Right atrium auricular region (tissue), 2 donors: ENCODE results near the gene SUCLG1. TPM values are rescaled to one million over a fixed set of nuclear protein-coding genes. Genes with fewer than 3 reads are reported as not detected.

ENCODE experiments used
- DNase-seq: peaks from one replicate; pipeline ENCODE4 v3.0.0-alpha.2; 2019; ENCODE audit warnings: low spot score
- H3K27ac ChIP-seq, 2 donors: fragments of 200-600 bp; sonication (generic); 1 replicate in 1 of 2; 2 replicates in 1 of 2; pipeline ENCODE4 v1.5.1; 2016 to 2019
- H3K27me3 ChIP-seq, 2 donors: fragments of 200-600 bp; sonication (generic); one replicate each; pipeline versions ENCODE4 v1.5.1 to v1.6.0; 2017 to 2019
- H3K36me3 ChIP-seq: fragments of 200-600 bp; sonication (generic); one replicate; pipeline ENCODE4 v1.5.1; 2016
- H3K4me1 ChIP-seq, 2 donors: fragments of 200-600 bp; sonication (generic); one replicate each; pipeline versions ENCODE4 v1.5.1 to v1.6.0; 2017 to 2019
- H3K4me3 ChIP-seq, 2 donors: fragments of 200-600 bp; sonication (generic); 1 replicate in 1 of 2; 2 replicates in 1 of 2; pipeline ENCODE4 v1.5.1; 2017 to 2019; ENCODE audit warnings: mild to moderate bottlenecking in 1 of 2, moderate library complexity in 1 of 2
- H3K9me3 ChIP-seq, 2 donors: fragments of 200-600 bp; sonication (generic); one replicate each; pipeline ENCODE4 v1.5.1; 2019
- total RNA-seq, 2 donors: library from RNA; depleted of rRNA; stranded (reverse); fragments of >200 nt; gene quantifications; one replicate each; pipeline ENCODE4 v1.1.0, GENCODE V29; 2016
- TF ChIP-seq, protein P1 (sequence below), 2 donors: fragments of 200-600 bp; sonication (generic); IDR thresholded peaks; one replicate each; pipeline ENCODE4 v1.5.1; 2019; ENCODE audit warnings: antibody characterized with exemption in 2 of 2

SUCLG1 gene
- total RNA-seq, 2 donors from 2014 or later, result 139 to 197 TPM

DNA sequence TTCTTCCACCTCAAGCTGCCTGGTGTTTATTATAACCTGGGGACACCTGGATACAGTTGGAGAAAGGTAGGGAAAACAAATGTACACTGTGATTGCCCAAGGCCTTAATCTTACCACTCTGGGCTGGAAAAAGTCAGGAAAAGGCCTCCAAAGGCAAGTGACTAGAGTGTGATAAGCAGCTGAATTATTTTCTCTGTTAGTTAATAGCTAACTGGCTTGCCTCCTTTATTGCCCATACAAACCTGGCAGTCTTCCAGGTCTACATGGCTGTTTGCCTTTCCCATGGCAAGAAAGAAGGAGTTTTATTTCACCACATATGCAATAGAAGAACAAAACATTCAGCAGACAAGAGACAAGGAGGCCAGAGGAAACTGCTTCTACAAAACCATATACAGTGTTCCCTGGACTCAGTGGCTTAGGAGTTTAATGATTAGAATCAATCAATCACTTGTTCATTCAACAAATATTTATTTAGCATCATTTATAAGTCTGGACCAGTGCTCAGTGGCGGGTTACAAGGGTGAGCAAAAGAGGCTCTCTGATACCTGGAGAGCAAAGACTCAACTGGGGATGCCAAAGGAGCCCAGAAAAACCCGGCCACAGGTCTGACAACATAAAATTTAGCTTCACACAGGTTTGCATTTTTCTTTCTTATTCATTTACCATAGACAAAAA lies 27.5 kb upstream of the SUCLG1 start:
- H3K27me3 ChIP-seq, result no peaks in the 10 kb centered on the region
- H3K27ac ChIP-seq, result no peak overlapping the region
- no peaks in the 10 kb centered on the region for H3K36me3 ChIP-seq
- H3K4me1 ChIP-seq, result no peaks in the 10 kb centered on the region
- no peak for DNase-seq
- H3K4me3 ChIP-seq, result no peak overlapping the region
- TF ChIP-seq, protein P1, sequence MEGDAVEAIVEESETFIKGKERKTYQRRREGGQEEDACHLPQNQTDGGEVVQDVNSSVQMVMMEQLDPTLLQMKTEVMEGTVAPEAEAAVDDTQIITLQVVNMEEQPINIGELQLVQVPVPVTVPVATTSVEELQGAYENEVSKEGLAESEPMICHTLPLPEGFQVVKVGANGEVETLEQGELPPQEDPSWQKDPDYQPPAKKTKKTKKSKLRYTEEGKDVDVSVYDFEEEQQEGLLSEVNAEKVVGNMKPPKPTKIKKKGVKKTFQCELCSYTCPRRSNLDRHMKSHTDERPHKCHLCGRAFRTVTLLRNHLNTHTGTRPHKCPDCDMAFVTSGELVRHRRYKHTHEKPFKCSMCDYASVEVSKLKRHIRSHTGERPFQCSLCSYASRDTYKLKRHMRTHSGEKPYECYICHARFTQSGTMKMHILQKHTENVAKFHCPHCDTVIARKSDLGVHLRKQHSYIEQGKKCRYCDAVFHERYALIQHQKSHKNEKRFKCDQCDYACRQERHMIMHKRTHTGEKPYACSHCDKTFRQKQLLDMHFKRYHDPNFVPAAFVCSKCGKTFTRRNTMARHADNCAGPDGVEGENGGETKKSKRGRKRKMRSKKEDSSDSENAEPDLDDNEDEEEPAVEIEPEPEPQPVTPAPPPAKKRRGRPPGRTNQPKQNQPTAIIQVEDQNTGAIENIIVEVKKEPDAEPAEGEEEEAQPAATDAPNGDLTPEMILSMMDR (IDR thresholded peaks at IDR 0.05), result no peak
- no peaks in the 10 kb centered on the region for H3K9me3 ChIP-seq

DNA sequence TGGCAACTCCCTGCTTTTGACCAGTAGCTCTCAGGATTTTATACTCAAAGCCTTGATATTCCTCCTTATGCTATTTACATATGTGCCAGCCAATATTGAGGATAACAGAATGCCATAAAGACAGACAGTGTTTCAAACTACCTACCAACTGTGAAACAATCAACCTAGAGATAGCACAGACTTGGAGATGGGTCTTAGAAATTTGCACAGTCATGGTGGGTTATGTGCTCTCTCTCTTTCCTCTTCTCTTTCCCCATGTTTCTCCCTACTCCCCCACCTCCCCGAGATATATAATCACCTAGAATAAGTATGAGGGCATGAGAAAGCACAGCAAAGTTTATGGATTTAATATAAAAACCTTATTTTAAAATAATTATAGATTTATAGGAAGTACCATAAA lies 24.2 kb upstream of the SUCLG1 start:
- TF ChIP-seq, protein P1 (IDR thresholded peaks at IDR 0.05), result no peak
- DNase-seq, result no peak
- Histone ChIP-seq H3K4me3 (no peak overlapping the region), H3K27me3 (no peaks in the 10 kb centered on the region), H3K4me1 (no peaks in the 10 kb centered on the region), H3K36me3 (no peaks in the 10 kb centered on the region), H3K9me3 (no peaks in the 10 kb centered on the region), H3K27ac (no peak overlapping the region)

DNA sequence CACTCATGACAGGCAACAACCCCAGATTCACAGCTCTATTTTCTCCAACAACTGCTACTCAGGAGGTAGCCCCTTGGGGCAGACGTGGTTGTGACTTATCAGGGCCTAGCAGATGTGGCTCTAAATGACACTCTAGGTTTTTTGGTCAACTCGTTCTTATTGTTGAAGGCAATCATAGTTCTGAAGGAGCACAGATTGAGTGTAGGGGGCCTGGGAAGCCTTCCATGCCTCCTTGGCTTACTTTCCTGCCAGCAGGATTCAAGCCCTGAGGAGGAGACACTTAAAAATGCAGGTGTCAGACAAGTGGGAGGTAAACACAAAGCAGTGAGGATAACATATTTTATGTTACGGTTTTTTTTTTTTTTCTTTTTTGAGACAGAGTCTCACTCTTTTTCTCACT lies 23.5 kb upstream of the SUCLG1 start:
- no peak overlapping the region for H3K27ac ChIP-seq
- no peaks in the 10 kb centered on the region for H3K4me1 ChIP-seq
- no peaks in the 10 kb centered on the region for H3K36me3 ChIP-seq
- DNase-seq, result no peak
- no peak overlapping the region for H3K4me3 ChIP-seq
- no peaks in the 10 kb centered on the region for H3K27me3 ChIP-seq
- peaks cover 0 to under 1% of the 10 kb centered on the region in 2 donors for H3K9me3 ChIP-seq
- TF ChIP-seq, protein P1 (IDR thresholded peaks at IDR 0.05), result no peak

DNA sequence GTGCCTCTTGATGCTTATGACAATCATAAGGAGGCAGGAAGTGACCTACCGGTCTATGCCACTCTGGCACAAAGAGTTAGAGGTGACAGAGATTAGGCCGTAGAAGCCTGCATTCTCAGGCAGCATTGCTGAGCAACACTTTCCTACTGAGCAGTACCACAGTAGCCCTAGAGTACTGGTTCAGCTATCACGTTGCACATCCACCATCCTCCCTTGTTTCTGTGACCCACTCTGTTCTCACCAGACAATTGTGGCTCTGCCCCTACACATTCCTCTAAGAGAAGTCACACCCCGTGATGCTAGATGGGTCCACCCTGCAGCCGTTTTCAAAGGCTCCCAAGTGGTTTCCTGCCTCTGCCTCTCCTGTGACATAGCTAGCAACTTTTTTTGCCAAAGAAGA lies 22.6 kb upstream of the SUCLG1 start:
- H3K9me3 ChIP-seq, result peaks cover 0 to 9% of the 10 kb centered on the region in 2 donors
- H3K27ac ChIP-seq, result no peak overlapping the region
- no peak overlapping the region for H3K4me3 ChIP-seq
- TF ChIP-seq, protein P1 (IDR thresholded peaks at IDR 0.05), result no peak
- no peaks in the 10 kb centered on the region for H3K36me3 ChIP-seq
- H3K27me3 ChIP-seq, result no peaks in the 10 kb centered on the region
- H3K4me1 ChIP-seq, result no peaks in the 10 kb centered on the region
- no peak for DNase-seq

DNA sequence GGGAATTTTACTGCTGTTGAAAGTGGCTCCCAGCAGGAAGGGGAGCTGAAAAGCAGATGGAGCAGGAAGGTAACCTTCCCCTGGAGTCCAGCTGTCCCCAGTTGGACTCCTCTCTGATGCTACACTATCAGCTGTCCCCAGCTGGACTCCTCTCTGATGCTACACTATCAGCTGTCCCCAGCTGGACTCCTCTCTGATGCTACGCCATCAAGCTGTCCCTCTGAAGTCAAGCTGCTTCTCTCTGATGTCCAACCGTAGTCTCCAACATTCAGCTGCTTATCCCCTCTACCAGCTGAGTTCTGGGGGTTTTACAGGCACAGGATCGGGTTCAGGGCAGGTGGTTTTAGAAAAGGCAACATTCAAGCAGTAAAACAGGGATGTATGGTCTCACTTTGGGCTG lies 19.8 kb upstream of the SUCLG1 start:
- Histone ChIP-seq H3K27ac (no peak overlapping the region), H3K9me3 (peaks cover 0 to 11% of the 10 kb centered on the region in 2 donors), H3K4me1 (no peaks in the 10 kb centered on the region), H3K4me3 (no peak overlapping the region), H3K36me3 (no peaks in the 10 kb centered on the region), H3K27me3 (no peaks in the 10 kb centered on the region)
- TF ChIP-seq, protein P1 (IDR thresholded peaks at IDR 0.05), result no peak
- DNase-seq, result no peak

DNA sequence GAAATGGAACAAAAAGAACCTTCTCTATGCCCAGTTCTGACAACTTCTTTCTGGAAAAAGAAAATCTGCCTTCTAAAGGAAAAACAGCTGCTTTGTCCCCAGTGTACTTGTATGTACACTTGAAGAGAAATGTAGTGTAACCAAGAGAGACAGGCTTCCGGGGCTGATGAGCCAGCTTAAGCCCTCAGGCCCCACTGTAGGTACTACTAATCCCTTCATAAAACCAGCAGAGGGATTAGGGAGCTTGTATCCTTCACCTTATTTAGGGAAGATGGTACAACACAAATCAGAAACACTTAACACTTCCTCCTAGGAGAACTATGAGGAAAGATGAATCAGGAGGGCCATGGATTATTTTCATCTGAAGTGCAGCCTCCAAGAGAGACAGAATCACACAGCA lies 18.8 kb upstream of the SUCLG1 start:
- TF ChIP-seq, protein P1 (IDR thresholded peaks at IDR 0.05), result no peak
- Histone ChIP-seq H3K36me3 (no peaks in the 10 kb centered on the region), H3K4me3 (no peak overlapping the region), H3K27me3 (no peaks in the 10 kb centered on the region), H3K27ac (no peak overlapping the region), H3K4me1 (no peaks in the 10 kb centered on the region), H3K9me3 (peaks cover 0 to 11% of the 10 kb centered on the region in 2 donors)
- no peak for DNase-seq
